ENCODE data around the gene PTCD2.

PTCD2 gene

DNA sequence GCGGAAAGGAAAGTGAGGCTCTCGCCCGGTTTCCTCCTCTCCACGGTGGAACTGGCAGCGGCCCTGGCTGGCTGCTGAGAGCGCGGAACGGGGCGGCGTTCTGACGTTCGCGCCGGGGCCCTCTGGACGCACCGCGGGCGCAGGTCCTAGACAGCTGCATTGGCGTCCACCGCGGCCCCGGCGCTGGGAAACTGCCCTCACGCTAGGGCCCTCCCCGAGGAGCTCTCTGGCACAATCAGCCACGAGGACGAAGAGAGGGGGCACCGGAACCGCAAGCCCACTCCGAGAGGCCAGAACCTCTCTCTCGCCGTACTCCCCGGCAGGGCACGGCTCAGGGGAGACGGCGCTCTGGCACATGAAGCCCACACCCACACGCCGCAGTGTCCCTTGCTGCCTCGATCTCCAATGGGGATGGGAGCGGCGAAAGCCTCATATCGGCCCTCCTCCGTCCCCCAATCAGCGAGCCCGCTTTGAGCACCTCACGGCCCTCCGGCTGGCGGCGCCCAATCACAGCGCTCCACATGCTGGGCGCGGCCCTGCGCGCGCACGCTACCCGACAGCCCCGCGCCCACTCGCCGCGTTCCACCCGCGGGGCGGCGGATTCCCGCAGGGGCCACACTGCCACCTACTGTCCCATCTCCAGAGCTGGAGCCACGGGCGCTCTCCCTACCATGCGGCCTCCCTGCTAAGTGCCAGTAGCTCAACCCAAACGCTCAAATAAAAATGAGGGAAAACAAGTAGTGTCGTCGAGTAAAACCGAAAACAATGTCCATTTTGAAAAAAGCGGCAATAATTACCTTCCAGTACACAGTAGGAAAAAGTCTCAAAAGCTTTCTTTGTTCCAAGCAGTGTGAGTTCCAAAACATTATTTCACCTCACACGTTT, 12.0 kb upstream of the PTCD2 start (continued):
- TF ChIP-seq ZNF341 (tag by site-specific recombination; IDR thresholded peaks at IDR 0.05; ENCODE audit: low read depth) (peak; percentile 21; the same call in 1 of the 2 replicates), ZNF843 (tag by site-specific recombination; IDR thresholded peaks at IDR 0.05) (peak; percentile 59; the same call in 1 of the 2 replicates), ZBTB8A (tag by site-specific recombination; IDR thresholded peaks at IDR 0.05) (peak; percentile 87), ZBTB48 (tag by site-specific recombination; IDR thresholded peaks at IDR 0.05) (peak; percentile 99), ZNF664 (tag by site-specific recombination; IDR thresholded peaks at IDR 0.05) (no peak), ZXDB (tag by site-specific recombination; IDR thresholded peaks at IDR 0.05) (peak; percentile 81; the same call in 1 of the 2 replicates), GLIS2 (tag by site-specific recombination; IDR thresholded peaks at IDR 0.05) (peak; percentile 93), ZNF785 (tag by site-specific recombination; IDR thresholded peaks at IDR 0.05) (peak; percentile 59; the same call in 1 of the 2 replicates), KLF10 (tag by site-specific recombination; IDR thresholded peaks at IDR 0.05) (peak; percentile 92; the same call in 1 of the 2 replicates), ZNF184 (tag by site-specific recombination; IDR thresholded peaks at IDR 0.05) (peak; percentile 24; the same call in 1 of the 2 replicates), YY1 (tag by site-specific recombination; IDR thresholded peaks at IDR 0.05) (peak; percentile 38; the same call in 1 of the 2 replicates), ZBTB21 (tag by site-specific recombination; IDR thresholded peaks at IDR 0.05) (0 out of 2 replicates have a peak, but pooled peaks have one; percentile 53), ZNF660 (tag by site-specific recombination; IDR thresholded peaks at IDR 0.05) (peak; percentile 75), ZNF510 (tag by site-specific recombination; IDR thresholded peaks at IDR 0.05; ENCODE audit: insufficient replicate concordance) (no peak), PRDM1 (tag by site-specific recombination; IDR thresholded peaks at IDR 0.05) (peak; percentile 69), KLF7 (tag by site-specific recombination; IDR thresholded peaks at IDR 0.05; ENCODE audit: borderline replicate concordance) (peak; percentile 49; the same call in 1 of the 2 replicates)
- TF ChIP-seq, protein P1, sequence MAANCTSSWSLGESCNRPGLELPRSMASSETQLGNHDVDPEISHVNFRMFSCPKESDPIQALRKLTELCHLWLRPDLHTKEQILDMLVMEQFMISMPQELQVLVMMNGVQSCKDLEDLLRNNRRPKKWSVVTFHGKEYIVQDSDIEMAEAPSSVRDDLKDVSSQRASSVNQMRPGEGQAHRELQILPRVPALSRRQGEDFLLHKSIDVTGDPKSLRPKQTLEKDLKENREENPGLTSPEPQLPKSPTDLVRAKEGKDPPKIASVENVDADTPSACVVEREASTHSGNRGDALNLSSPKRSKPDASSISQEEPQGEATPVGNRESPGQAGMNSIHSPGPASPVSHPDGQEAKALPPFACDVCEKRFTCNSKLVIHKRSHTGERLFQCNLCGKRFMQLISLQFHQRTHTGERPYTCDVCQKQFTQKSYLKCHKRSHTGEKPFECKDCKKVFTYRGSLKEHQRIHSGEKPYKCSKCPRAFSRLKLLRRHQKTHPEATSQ (tag by site-specific recombination; IDR thresholded peaks at IDR 0.05), result peak; percentile 70; the same call in 1 of the 2 replicates
- TF ChIP-seq, protein P2, sequence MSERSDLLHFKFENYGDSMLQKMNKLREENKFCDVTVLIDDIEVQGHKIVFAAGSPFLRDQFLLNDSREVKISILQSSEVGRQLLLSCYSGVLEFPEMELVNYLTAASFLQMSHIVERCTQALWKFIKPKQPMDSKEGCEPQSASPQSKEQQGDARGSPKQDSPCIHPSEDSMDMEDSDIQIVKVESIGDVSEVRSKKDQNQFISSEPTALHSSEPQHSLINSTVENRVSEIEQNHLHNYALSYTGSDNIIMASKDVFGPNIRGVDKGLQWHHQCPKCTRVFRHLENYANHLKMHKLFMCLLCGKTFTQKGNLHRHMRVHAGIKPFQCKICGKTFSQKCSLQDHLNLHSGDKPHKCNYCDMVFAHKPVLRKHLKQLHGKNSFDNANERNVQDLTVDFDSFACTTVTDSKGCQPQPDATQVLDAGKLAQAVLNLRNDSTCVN (tag by site-specific recombination; optimal IDR thresholded peaks at IDR 0.05), result peak; percentile 99
- TF ChIP-seq, protein P3, sequence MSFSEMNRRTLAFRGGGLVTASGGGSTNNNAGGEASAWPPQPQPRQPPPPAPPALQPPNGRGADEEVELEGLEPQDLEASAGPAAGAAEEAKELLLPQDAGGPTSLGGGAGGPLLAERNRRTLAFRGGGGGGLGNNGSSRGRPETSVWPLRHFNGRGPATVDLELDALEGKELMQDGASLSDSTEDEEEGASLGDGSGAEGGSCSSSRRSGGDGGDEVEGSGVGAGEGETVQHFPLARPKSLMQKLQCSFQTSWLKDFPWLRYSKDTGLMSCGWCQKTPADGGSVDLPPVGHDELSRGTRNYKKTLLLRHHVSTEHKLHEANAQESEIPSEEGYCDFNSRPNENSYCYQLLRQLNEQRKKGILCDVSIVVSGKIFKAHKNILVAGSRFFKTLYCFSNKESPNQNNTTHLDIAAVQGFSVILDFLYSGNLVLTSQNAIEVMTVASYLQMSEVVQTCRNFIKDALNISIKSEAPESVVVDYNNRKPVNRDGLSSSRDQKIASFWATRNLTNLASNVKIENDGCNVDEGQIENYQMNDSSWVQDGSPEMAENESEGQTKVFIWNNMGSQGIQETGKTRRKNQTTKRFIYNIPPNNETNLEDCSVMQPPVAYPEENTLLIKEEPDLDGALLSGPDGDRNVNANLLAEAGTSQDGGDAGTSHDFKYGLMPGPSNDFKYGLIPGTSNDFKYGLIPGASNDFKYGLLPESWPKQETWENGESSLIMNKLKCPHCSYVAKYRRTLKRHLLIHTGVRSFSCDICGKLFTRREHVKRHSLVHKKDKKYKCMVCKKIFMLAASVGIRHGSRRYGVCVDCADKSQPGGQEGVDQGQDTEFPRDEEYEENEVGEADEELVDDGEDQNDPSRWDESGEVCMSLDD (tag by site-specific recombination; IDR thresholded peaks at IDR 0.05), result peak; percentile 87
- TF ChIP-seq, protein P4, sequence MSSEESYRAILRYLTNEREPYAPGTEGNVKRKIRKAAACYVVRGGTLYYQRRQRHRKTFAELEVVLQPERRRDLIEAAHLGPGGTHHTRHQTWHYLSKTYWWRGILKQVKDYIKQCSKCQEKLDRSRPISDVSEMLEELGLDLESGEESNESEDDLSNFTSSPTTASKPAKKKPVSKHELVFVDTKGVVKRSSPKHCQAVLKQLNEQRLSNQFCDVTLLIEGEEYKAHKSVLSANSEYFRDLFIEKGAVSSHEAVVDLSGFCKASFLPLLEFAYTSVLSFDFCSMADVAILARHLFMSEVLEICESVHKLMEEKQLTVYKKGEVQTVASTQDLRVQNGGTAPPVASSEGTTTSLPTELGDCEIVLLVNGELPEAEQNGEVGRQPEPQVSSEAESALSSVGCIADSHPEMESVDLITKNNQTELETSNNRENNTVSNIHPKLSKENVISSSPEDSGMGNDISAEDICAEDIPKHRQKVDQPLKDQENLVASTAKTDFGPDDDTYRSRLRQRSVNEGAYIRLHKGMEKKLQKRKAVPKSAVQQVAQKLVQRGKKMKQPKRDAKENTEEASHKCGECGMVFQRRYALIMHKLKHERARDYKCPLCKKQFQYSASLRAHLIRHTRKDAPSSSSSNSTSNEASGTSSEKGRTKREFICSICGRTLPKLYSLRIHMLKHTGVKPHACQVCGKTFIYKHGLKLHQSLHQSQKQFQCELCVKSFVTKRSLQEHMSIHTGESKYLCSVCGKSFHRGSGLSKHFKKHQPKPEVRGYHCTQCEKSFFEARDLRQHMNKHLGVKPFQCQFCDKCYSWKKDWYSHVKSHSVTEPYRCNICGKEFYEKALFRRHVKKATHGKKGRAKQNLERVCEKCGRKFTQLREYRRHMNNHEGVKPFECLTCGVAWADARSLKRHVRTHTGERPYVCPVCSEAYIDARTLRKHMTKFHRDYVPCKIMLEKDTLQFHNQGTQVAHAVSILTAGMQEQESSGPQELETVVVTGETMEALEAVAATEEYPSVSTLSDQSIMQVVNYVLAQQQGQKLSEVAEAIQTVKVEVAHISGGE (tag by site-specific recombination; conservative IDR thresholded peaks at IDR 0.05; ENCODE audit: low read depth), result peak; percentile 42
- TF ChIP-seq, protein P5, sequence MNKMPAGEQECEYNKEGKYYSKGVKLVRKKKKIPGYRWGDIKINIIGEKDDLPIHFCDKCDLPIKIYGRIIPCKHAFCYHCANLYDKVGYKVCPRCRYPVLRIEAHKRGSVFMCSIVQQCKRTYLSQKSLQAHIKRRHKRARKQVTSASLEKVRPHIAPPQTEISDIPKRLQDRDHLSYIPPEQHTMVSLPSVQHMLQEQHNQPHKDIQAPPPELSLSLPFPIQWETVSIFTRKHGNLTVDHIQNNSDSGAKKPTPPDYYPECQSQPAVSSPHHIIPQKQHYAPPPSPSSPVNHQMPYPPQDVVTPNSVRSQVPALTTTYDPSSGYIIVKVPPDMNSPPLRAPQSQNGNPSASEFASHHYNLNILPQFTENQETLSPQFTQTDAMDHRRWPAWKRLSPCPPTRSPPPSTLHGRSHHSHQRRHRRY (tag by site-specific recombination; IDR thresholded peaks at IDR 0.05), result no peak
- TF ChIP-seq, protein P6, sequence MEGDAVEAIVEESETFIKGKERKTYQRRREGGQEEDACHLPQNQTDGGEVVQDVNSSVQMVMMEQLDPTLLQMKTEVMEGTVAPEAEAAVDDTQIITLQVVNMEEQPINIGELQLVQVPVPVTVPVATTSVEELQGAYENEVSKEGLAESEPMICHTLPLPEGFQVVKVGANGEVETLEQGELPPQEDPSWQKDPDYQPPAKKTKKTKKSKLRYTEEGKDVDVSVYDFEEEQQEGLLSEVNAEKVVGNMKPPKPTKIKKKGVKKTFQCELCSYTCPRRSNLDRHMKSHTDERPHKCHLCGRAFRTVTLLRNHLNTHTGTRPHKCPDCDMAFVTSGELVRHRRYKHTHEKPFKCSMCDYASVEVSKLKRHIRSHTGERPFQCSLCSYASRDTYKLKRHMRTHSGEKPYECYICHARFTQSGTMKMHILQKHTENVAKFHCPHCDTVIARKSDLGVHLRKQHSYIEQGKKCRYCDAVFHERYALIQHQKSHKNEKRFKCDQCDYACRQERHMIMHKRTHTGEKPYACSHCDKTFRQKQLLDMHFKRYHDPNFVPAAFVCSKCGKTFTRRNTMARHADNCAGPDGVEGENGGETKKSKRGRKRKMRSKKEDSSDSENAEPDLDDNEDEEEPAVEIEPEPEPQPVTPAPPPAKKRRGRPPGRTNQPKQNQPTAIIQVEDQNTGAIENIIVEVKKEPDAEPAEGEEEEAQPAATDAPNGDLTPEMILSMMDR (tag by site-specific recombination; IDR thresholded peaks at IDR 0.05), result peak; percentile 97
- TF ChIP-seq, protein P7, sequence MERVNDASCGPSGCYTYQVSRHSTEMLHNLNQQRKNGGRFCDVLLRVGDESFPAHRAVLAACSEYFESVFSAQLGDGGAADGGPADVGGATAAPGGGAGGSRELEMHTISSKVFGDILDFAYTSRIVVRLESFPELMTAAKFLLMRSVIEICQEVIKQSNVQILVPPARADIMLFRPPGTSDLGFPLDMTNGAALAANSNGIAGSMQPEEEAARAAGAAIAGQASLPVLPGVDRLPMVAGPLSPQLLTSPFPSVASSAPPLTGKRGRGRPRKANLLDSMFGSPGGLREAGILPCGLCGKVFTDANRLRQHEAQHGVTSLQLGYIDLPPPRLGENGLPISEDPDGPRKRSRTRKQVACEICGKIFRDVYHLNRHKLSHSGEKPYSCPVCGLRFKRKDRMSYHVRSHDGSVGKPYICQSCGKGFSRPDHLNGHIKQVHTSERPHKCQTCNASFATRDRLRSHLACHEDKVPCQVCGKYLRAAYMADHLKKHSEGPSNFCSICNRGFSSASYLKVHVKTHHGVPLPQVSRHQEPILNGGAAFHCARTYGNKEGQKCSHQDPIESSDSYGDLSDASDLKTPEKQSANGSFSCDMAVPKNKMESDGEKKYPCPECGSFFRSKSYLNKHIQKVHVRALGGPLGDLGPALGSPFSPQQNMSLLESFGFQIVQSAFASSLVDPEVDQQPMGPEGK (tag by site-specific recombination; IDR thresholded peaks at IDR 0.05), result peak; percentile 88

All from HEK293 (cell line).